ENCODE data around the gene AP4M1. TPM values are rescaled to one million over a fixed set of nuclear protein-coding genes. Genes with fewer than 3 reads are reported as not detected.

AP4M1 gene
- total and polyA plus RNA-seq, 9 of the 15 experiments (the other 6 are each of a cell fraction or from before 2014, with no cell fraction given), result 1.3 to 30.9 (median 14.1) TPM

DNA sequence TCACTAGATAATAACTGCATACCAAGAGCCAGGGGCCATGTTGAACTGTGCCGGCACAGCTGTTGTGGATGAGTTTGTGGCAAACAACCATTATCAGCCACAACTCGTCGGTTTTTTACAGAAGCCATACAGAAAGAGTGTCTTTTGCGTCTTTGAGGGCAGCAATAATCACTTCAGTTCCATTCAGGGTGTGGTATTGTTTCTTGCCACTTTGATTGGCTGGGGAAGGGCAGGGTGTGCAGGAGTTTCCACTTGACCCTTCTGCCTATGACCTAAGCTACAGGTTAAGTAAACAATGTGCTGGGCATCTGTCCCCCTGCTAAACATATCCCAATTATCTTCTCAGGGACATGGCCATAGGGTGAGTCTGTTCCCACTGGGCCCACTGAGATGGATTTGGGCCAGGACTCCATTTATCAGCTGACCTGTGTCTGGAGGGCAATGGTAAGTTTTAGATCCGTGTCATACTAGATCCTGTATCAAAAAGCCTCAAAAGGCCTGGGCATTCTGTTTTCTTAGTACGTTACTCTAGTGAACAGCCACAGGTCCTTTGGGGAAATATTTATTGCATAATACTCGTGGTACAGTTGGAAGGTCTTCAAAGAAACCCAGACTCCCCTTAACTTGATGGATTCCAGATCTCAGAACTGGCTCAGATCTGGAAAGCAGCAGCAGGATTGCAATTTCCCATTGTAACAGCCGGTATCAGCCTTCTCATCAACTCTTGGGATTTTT, 35.8 kb upstream of the AP4M1 start (continued):
- TF ChIP-seq CBFA2T3 (IDR thresholded peaks at IDR 0.05), result peak; percentile 60; the same call in 1 of the 2 replicates
- TF ChIP-seq, protein P1, sequence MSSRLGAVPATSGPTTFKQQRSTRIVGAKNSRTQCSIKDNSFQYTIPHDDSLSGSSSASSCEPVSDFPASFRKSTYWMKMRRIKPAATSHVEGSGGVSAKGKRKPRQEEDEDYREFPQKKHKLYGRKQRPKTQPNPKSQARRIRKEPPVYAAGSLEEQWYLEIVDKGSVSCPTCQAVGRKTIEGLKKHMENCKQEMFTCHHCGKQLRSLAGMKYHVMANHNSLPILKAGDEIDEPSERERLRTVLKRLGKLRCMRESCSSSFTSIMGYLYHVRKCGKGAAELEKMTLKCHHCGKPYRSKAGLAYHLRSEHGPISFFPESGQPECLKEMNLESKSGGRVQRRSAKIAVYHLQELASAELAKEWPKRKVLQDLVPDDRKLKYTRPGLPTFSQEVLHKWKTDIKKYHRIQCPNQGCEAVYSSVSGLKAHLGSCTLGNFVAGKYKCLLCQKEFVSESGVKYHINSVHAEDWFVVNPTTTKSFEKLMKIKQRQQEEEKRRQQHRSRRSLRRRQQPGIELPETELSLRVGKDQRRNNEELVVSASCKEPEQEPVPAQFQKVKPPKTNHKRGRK (tag; IDR thresholded peaks at IDR 0.05), result no peak
- no peak for TF ChIP-seq ARID2 (IDR thresholded peaks at IDR 0.05)
- TF ChIP-seq, protein P2, sequence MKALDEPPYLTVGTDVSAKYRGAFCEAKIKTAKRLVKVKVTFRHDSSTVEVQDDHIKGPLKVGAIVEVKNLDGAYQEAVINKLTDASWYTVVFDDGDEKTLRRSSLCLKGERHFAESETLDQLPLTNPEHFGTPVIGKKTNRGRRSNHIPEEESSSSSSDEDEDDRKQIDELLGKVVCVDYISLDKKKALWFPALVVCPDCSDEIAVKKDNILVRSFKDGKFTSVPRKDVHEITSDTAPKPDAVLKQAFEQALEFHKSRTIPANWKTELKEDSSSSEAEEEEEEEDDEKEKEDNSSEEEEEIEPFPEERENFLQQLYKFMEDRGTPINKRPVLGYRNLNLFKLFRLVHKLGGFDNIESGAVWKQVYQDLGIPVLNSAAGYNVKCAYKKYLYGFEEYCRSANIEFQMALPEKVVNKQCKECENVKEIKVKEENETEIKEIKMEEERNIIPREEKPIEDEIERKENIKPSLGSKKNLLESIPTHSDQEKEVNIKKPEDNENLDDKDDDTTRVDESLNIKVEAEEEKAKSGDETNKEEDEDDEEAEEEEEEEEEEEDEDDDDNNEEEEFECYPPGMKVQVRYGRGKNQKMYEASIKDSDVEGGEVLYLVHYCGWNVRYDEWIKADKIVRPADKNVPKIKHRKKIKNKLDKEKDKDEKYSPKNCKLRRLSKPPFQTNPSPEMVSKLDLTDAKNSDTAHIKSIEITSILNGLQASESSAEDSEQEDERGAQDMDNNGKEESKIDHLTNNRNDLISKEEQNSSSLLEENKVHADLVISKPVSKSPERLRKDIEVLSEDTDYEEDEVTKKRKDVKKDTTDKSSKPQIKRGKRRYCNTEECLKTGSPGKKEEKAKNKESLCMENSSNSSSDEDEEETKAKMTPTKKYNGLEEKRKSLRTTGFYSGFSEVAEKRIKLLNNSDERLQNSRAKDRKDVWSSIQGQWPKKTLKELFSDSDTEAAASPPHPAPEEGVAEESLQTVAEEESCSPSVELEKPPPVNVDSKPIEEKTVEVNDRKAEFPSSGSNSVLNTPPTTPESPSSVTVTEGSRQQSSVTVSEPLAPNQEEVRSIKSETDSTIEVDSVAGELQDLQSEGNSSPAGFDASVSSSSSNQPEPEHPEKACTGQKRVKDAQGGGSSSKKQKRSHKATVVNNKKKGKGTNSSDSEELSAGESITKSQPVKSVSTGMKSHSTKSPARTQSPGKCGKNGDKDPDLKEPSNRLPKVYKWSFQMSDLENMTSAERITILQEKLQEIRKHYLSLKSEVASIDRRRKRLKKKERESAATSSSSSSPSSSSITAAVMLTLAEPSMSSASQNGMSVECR (CRISPR knock-in tag; IDR thresholded peaks at IDR 0.05), result no peak
- TF ChIP-seq TBP (optimal IDR thresholded peaks at IDR 0.05; ENCODE audit: low read depth, low read length), result no peak
- no peak for TF ChIP-seq CHCHD3 (CRISPR knock-in tag; IDR thresholded peaks at IDR 0.05)
- no peak for TF ChIP-seq ZNF830 (CRISPR knock-in tag; IDR thresholded peaks at IDR 0.05)
- no peak for TF ChIP-seq CEBPG (CRISPR knock-in tag; IDR thresholded peaks at IDR 0.05)
- peak; percentile 59 to 72 for TF ChIP-seq CEBPG (tag; conservative IDR thresholded peaks at IDR 0.05 in 1 of 2, IDR thresholded peaks at IDR 0.05 in 1 of 2)
- TF ChIP-seq BHLHE40 (IDR thresholded peaks at IDR 0.05; ENCODE audit: low read length), result no peak
- TF ChIP-seq, protein P3, sequence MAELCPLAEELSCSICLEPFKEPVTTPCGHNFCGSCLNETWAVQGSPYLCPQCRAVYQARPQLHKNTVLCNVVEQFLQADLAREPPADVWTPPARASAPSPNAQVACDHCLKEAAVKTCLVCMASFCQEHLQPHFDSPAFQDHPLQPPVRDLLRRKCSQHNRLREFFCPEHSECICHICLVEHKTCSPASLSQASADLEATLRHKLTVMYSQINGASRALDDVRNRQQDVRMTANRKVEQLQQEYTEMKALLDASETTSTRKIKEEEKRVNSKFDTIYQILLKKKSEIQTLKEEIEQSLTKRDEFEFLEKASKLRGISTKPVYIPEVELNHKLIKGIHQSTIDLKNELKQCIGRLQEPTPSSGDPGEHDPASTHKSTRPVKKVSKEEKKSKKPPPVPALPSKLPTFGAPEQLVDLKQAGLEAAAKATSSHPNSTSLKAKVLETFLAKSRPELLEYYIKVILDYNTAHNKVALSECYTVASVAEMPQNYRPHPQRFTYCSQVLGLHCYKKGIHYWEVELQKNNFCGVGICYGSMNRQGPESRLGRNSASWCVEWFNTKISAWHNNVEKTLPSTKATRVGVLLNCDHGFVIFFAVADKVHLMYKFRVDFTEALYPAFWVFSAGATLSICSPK (IDR thresholded peaks at IDR 0.05; ENCODE audit: borderline replicate concordance), result no peak
- no peak for TF ChIP-seq ZC3H8 (IDR thresholded peaks at IDR 0.05)
- TF ChIP-seq ZNF785 (CRISPR knock-in tag; IDR thresholded peaks at IDR 0.05), result no peak
- no peak for TF ChIP-seq BRF1 (IDR thresholded peaks at IDR 0.05; ENCODE audit: borderline replicate concordance, extremely low read depth, insufficient read length)
- TF ChIP-seq GATAD2B (IDR thresholded peaks at IDR 0.05; ENCODE audit: borderline replicate concordance), result no peak
- TF ChIP-seq XRCC5 (IDR thresholded peaks at IDR 0.05; ENCODE audit: low read depth, low read length), result no peak
- TF ChIP-seq SIX5 (IDR thresholded peaks at IDR 0.05; ENCODE audit: borderline replicate concordance in 1 of 2, insufficient read depth in 1 of 2, low read depth in 1 of 2, low read length in 2 of 2), result no peak
- TF ChIP-seq, protein P4, sequence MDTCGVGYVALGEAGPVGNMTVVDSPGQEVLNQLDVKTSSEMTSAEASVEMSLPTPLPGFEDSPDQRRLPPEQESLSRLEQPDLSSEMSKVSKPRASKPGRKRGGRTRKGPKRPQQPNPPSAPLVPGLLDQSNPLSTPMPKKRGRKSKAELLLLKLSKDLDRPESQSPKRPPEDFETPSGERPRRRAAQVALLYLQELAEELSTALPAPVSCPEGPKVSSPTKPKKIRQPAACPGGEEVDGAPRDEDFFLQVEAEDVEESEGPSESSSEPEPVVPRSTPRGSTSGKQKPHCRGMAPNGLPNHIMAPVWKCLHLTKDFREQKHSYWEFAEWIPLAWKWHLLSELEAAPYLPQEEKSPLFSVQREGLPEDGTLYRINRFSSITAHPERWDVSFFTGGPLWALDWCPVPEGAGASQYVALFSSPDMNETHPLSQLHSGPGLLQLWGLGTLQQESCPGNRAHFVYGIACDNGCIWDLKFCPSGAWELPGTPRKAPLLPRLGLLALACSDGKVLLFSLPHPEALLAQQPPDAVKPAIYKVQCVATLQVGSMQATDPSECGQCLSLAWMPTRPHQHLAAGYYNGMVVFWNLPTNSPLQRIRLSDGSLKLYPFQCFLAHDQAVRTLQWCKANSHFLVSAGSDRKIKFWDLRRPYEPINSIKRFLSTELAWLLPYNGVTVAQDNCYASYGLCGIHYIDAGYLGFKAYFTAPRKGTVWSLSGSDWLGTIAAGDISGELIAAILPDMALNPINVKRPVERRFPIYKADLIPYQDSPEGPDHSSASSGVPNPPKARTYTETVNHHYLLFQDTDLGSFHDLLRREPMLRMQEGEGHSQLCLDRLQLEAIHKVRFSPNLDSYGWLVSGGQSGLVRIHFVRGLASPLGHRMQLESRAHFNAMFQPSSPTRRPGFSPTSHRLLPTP (IDR thresholded peaks at IDR 0.05; ENCODE audit: borderline replicate concordance, extremely low read depth, insufficient read length), result no peak

All from K562 (cell line).